Measurements from ENCODE around the gene NUDT14. TPM values are rescaled to one million over a fixed set of nuclear protein-coding genes. Genes with fewer than 3 reads are reported as not detected.

NUDT14 gene
- total RNA-seq, 2 donors from 2014 or later: 17.9 to 18.3 TPM

DNA sequence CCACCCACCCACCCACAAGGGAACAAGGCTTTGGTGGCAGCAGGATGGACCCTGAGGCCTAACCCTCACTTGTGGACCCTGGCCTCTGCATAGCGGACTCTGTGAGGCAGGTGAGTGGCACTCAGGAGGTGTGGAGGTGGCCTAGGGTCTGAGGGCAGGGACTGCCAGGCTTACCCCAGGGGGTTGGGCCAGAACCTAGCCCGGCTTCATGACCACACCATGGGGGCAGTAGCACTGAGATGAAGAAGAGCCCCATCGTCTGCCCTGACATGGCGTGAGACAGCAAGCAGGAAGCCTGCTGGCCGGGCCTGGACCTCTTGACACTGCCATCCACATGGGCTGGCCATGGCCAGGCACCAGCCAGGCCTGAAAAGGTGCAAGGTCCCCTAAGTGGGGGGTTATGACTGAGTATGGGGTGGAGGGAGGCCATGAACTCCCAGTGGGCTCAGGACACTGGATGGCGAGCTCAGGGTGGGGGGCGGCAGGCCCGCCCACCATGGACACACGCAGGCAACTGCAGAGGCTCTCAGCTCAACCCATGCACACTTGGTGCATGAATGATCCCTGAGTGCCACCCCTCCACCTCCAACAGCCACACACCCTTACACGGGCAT is 41.8 kb downstream of the NUDT14 start:
- Mint-ChIP-seq H3K4me1 (no peaks in the 10 kb centered on the region), H3K9me3 (peaks cover 4% of the 10 kb centered on the region), H3K36me3 (ENCODE audit: low read depth) (no peaks in the 10 kb centered on the region), H3K4me3 (no peak overlapping the region), H3K27ac (no peak overlapping the region), H3K27me3 (peaks cover 5% of the 10 kb centered on the region)
- ATAC-seq (replicated peaks): no peak

GRCh38 chr14:105138551-105139111 is 42.5 kb downstream of the NUDT14 start:
- Mint-ChIP-seq H3K36me3 (ENCODE audit: low read depth) (no peaks in the 10 kb centered on the region), H3K27me3 (peaks cover 7% of the 10 kb centered on the region), H3K4me3 (no peak overlapping the region), H3K27ac (no peak overlapping the region), H3K4me1 (no peaks in the 10 kb centered on the region), H3K9me3 (peaks cover 4% of the 10 kb centered on the region)
- no peak for ATAC-seq (replicated peaks)

GRCh38 chr14:105138021-105138541 is 43.0 kb downstream of the NUDT14 start:
- ATAC-seq (replicated peaks): no peak
- Mint-ChIP-seq H3K36me3 (ENCODE audit: low read depth) (no peaks in the 10 kb centered on the region), H3K27ac (no peak overlapping the region), H3K4me1 (no peaks in the 10 kb centered on the region), H3K27me3 (peaks cover 11% of the 10 kb centered on the region), H3K9me3 (peaks cover 4% of the 10 kb centered on the region), H3K4me3 (no peak overlapping the region)

DNA sequence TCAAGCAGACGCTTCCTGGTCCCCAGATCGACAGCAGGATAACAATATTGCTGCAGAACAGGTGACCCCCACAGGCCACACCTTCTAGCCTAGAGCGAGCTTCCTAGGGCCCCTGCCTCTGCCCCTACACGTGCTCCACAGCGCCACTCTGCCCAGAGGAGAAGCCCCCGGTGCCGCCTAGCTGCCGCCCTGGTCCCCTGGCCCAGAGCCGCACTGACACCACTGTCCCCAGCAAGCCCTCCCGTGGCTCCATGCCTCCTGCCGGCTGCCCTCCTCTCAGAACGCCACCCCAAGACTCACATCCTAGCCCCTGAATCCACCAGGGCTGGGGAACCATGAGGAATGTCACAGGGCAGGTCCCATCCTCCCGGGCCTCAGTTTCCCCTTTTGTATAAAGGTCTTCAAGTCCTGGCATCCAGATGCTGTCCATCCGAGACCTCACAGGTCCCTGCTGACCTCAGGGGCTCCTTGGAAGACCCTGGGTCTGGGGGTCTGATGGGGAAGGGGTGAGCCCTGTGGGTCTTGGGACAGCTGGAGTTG is 43.6 kb downstream of the NUDT14 start:
- H3K27me3 Mint-ChIP-seq: peaks cover 15% of the 10 kb centered on the region
- H3K9me3 Mint-ChIP-seq: peaks cover 4% of the 10 kb centered on the region
- no peaks in the 10 kb centered on the region for H3K36me3 Mint-ChIP-seq (ENCODE audit: low read depth)
- H3K4me1 Mint-ChIP-seq: no peaks in the 10 kb centered on the region
- ATAC-seq (replicated peaks): no peak
- no peak overlapping the region for H3K4me3 Mint-ChIP-seq
- no peak overlapping the region for H3K27ac Mint-ChIP-seq

GRCh38 chr14:105136401-105137322 is 44.5 kb downstream of the NUDT14 start:
- no peaks in the 10 kb centered on the region for H3K4me1 Mint-ChIP-seq
- H3K4me3 Mint-ChIP-seq: no peak overlapping the region
- no peak for ATAC-seq (replicated peaks)
- H3K9me3 Mint-ChIP-seq: peaks cover 4% of the 10 kb centered on the region
- no peak overlapping the region for H3K27ac Mint-ChIP-seq
- H3K27me3 Mint-ChIP-seq: peaks cover 15% of the 10 kb centered on the region
- H3K36me3 Mint-ChIP-seq (ENCODE audit: low read depth): no peaks in the 10 kb centered on the region

- H3K27ac Mint-ChIP-seq: no peak overlapping the region
Observed at GRCh38 chr14:105135700-105136395, 45.3 kb downstream of the NUDT14 start.

GRCh38 chr14:105132921-105133654 is 48.0 kb downstream of the NUDT14 start:
- Mint-ChIP-seq H3K27me3 (peaks cover 15% of the 10 kb centered on the region), H3K36me3 (ENCODE audit: low read depth) (no peaks in the 10 kb centered on the region), H3K4me1 (no peaks in the 10 kb centered on the region), H3K27ac (no peak overlapping the region), H3K4me3 (no peak overlapping the region), H3K9me3 (no peaks in the 10 kb centered on the region)
- ATAC-seq (replicated peaks): no peak

More at GRCh38 chr14:105135700-105136395, 45.3 kb downstream of the NUDT14 start:
- no peaks in the 10 kb centered on the region for H3K4me1 Mint-ChIP-seq
- no peak for ATAC-seq (replicated peaks)
- peaks cover 4% of the 10 kb centered on the region for H3K9me3 Mint-ChIP-seq
- H3K4me3 Mint-ChIP-seq: no peak overlapping the region
- no peaks in the 10 kb centered on the region for H3K36me3 Mint-ChIP-seq (ENCODE audit: low read depth)
- peaks cover 15% of the 10 kb centered on the region for H3K27me3 Mint-ChIP-seq

DNA sequence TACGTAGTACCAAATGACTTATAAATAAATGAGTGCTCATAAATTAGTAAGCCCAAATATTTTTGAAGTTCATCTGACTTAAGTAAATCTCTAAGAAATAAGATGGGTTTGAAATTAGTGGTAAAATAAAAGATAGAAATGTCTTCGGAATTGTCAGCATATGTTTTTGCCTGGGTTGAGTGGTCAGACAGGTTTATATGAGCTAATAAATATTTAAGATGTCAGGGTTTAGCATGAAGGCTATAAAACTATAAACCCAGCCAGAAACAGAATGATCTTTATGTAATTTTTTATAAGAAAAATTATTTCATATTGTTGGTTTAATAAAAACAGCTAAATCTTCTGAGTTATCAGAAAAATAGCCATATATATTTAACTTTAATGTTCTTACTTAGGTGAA is 49.9 kb downstream of the NUDT14 start:
- no peak for ATAC-seq (replicated peaks)
- Mint-ChIP-seq H3K27me3 (peaks cover 21% of the 10 kb centered on the region), H3K4me3 (no peak overlapping the region), H3K27ac (no peak overlapping the region), H3K36me3 (ENCODE audit: low read depth) (no peaks in the 10 kb centered on the region), H3K4me1 (no peaks in the 10 kb centered on the region), H3K9me3 (no peaks in the 10 kb centered on the region)

DNA sequence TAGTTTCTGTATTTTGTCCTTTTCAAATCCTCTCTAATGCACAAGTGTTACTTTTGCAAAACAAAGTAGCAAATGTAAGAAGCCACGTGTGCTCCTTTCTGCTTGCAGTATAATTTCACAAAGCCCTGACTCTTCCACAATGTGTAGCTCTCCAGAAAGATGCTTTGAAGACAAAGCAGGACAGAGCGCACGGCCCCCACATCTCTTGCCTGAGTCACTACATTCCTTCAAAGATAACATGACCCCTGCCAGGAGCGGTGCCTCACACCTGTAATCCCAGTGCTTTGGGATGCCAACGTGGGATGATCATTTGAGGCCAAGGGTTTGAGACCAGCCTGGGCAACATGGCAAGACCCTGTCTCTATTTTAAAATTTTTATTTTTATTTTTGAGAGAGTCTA is 53.1 kb downstream of the NUDT14 start:
- Mint-ChIP-seq H3K27me3 (peaks cover 14% of the 10 kb centered on the region), H3K4me3 (no peak overlapping the region), H3K27ac (no peak overlapping the region), H3K36me3 (ENCODE audit: low read depth) (no peaks in the 10 kb centered on the region), H3K4me1 (peaks cover 5% of the 10 kb centered on the region), H3K9me3 (no peaks in the 10 kb centered on the region)
- ATAC-seq (replicated peaks): no peak

- H3K36me3 Mint-ChIP-seq (ENCODE audit: low read depth): no peaks in the 10 kb centered on the region
- no peaks in the 10 kb centered on the region for H3K9me3 Mint-ChIP-seq
- H3K4me1 Mint-ChIP-seq: peaks cover 5% of the 10 kb centered on the region
- no peak overlapping the region for H3K27ac Mint-ChIP-seq
- peaks cover 15% of the 10 kb centered on the region for H3K27me3 Mint-ChIP-seq
- no peak for ATAC-seq (replicated peaks)
- H3K4me3 Mint-ChIP-seq: no peak overlapping the region
Observed at GRCh38 chr14:105126981-105127329, 54.2 kb downstream of the NUDT14 start.

DNA sequence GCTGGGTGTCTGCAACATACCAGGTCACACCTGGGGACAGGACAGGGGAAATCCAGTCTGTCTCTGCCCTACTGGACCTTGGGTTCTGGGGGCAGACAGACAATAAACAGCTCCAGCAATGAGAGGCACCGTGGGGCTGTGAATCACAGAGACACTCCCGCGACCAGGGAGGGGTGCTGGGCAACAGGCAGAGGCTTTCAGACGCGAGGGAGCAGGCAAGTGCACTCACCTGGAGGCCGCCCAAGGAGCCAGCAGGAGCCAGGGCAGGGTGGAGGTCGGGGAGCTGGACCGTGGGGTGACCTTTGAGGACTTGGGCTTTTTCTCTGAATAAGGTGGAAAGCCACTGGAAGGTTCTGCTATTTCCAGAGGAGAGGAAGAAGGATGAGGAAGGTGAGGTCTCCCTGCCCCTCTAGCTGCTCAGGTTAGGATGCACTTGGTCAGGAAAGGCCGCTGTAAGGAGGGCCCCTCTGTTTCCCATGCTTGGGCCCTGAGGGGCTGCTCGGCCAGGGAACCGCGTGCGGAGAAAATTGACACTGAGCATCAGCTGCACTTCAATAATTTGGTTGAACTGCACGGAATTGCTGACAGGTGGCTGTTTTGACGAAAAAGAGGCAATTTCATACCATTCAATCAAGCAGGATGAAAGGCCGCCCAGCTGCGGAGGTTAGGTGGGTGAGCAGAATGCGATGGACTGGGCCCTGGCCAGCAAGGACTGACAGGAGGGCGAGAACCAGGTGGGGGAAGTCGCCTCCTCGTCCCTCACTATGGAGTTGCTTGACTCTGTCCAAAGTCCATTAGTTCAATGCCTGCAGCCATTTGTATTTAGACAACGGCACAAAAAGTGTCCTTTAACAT is 54.8 kb downstream of the NUDT14 start:
- ATAC-seq (replicated peaks): no peak
- H3K27me3 Mint-ChIP-seq: peaks cover 15% of the 10 kb centered on the region
- H3K36me3 Mint-ChIP-seq (ENCODE audit: low read depth): no peaks in the 10 kb centered on the region
- peaks cover 5% of the 10 kb centered on the region for H3K4me1 Mint-ChIP-seq
- H3K27ac Mint-ChIP-seq: no peak overlapping the region
- no peak overlapping the region for H3K4me3 Mint-ChIP-seq
- H3K9me3 Mint-ChIP-seq: peaks cover 2% of the 10 kb centered on the region

GRCh38 chr14:105124823-105125222 is 56.3 kb downstream of the NUDT14 start:
- Mint-ChIP-seq H3K4me1 (peaks cover 5% of the 10 kb centered on the region), H3K36me3 (ENCODE audit: low read depth) (no peaks in the 10 kb centered on the region), H3K27ac (no peak overlapping the region), H3K27me3 (peaks cover 18% of the 10 kb centered on the region), H3K4me3 (peak overlapping the region; percentile 20), H3K9me3 (peaks cover 8% of the 10 kb centered on the region)
- ATAC-seq (replicated peaks): no peak

Data from activated T-helper 17 cell treated with anti-CD3 and anti-CD28 coated beads, Interleukin-2, amount 50 U/mL, for 72 hours (primary cell).